Body of pancreas (tissue), 4 donors: Measurements from ENCODE around the gene SIPA1L2. TPM values are rescaled to one million over a fixed set of nuclear protein-coding genes. Genes with fewer than 3 reads are reported as not detected.

Source experiments
- ATAC-seq: fragments of 150-250 bp; one replicate; pipeline ENCODE4 v1.9.1; 2016
- DNase-seq, 4 donors: peaks; one replicate each; pipeline ENCODE4 v3.0.0-alpha.2; 2019
- H3K27ac ChIP-seq, 4 donors: fragments of 200-600 bp; sonication (generic); 1 replicate in 3 of 4; 2 replicates in 1 of 4; pipeline versions ENCODE4 v1.5.1 to v1.6.1; 2016 to 2019; ENCODE audit warnings: mild to moderate bottlenecking in 1 of 4, mixed read lengths in 1 of 4, moderate library complexity in 1 of 4
- H3K27me3 ChIP-seq, 2 donors: fragments of 200-600 bp; sonication (generic); one replicate each; pipeline ENCODE4 v1.6.0; 2016; ENCODE audit warnings: mild to moderate bottlenecking in 1 of 2
- H3K36me3 ChIP-seq, 2 donors: fragments of 200-600 bp; sonication (generic); replicated peaks in 1 of 2; 2 replicates each; pipeline ENCODE4 v1.5.1; 2016; ENCODE audit warnings: low read depth in 2 of 2; ENCODE audit not compliant: insufficient read depth in 1 of 2
- H3K4me1 ChIP-seq: fragments of 200-600 bp; sonication (generic); one replicate; pipeline ENCODE4 v1.6.0; 2016
- H3K4me3 ChIP-seq, 2 donors: fragments of 200-600 bp; sonication (generic); 1 replicate in 1 of 2; 2 replicates in 1 of 2; pipeline ENCODE4 v1.5.1; 2016 to 2019
- H3K9me3 ChIP-seq, 3 donors: fragments of 200-600 bp; sonication (generic); 1 replicate in 2 of 3; 2 replicates in 1 of 3; pipeline ENCODE4 v1.5.1; 2016
- CTCF ChIP-seq, 7 experiments: fragments of 450-650 bp in 4 of 7; fragments of 200-600 bp in 3 of 7; sonication (generic) in 3 of 7; IDR thresholded peaks; one replicate each; pipeline ENCODE4 v1.5.1; 2016 to 2019; ENCODE audit warnings: antibody characterized with exemption in 7 of 7
- POLR2A ChIP-seq, 3 donors: fragments of 450-650 bp; IDR thresholded peaks; one replicate each; pipeline ENCODE4 v1.6.1; 2016; ENCODE audit warnings: antibody characterized with exemption in 3 of 3, mild to moderate bottlenecking in 2 of 3
- WGBS, 2 donors: methylation state at CpG; one replicate each; pipeline ENCODE4 v1.1.5; 2017; 5-methylcytosine and 5-hydroxymethylcytosine counted together
- intact Hi-C: fragments of 100-400 bp; cut with DNase I; formaldehyde crosslinking; loops from one replicate; pipeline ENCODE4 v1.15.1; 2023
- total RNA-seq, 2 donors: library from RNA; depleted of rRNA; stranded (reverse); fragments of >200 nt; gene quantifications; one replicate each; pipeline ENCODE4 v1.1.0, GENCODE V29; 2016

Gene SIPA1L2
- total RNA-seq = 1 to 10 TPM; 5.6 to 8.6 TPM

- intact Hi-C loops = loop anchor here (10.0 kb wide), 2 partner anchors 315 to 395 kb away; no protein-coding TSS in a partner anchor
- Histone ChIP-seq H3K27ac (peak within 1 kb of the TSS; percentile 53 to 85 (median 78)), H3K27me3 (no peaks in the 10 kb centered on the region), H3K9me3 (no peaks in the 10 kb centered on the region), H3K4me3 (peak within 1 kb of the TSS; percentile 60 to 68), H3K4me1 (peaks cover 18% of the 10 kb centered on the region), H3K36me3 (no peaks in the 10 kb centered on the region)
- ATAC-seq (peak; percentile 96), DNase-seq (peak; percentile 92 to 95 (median 94))
- 0 to 1% methylated on average over 8 to 81 of the region's 98 CpGs for WGBS, 2 donors
- TF ChIP-seq CTCF (IDR thresholded peaks at IDR 0.05) = peak in 6 of 7 experiments; percentile 20 to 67 (median 63)
- TF ChIP-seq POLR2A (IDR thresholded peaks at IDR 0.05) = peak; percentile 50 to 65 (median 53)
Observed at GRCh38 chr1:232630047-232630893, at the start of gene SIPA1L2. Gene SIPA1L2, minus strand, starts transcription at chr1:232630133. Its CDS starts 114,794 bp downstream, at chr1:232515339.

- H3K4me3 ChIP-seq = no peak overlapping the region
- TF ChIP-seq CTCF (IDR thresholded peaks at IDR 0.05) (no peak), POLR2A (IDR thresholded peaks at IDR 0.05) (no peak)
- peak overlapping the region in 2 of 4 donors; percentile 3 to 81 for H3K27ac ChIP-seq
- H3K9me3 ChIP-seq = no peaks in the 10 kb centered on the region
- intact Hi-C loops = no loop called here
- WGBS, 2 donors = 57 to 58% methylated on average over 9 of the region's 9 CpGs
- no peaks in the 10 kb centered on the region for H3K36me3 ChIP-seq
- ATAC-seq (peak; percentile 35), DNase-seq (peak in 2 of 4 donors; percentile 45 to 89)
- no peaks in the 10 kb centered on the region for H3K27me3 ChIP-seq
- peaks cover 9% of the 10 kb centered on the region for H3K4me1 ChIP-seq
Observed at GRCh38 chr1:232678185-232678886, 48.4 kb upstream of the SIPA1L2 start.

- DNase-seq = no peak
- no peak for TF ChIP-seq CTCF (IDR thresholded peaks at IDR 0.05)
- H3K9me3 ChIP-seq = no peaks in the 10 kb centered on the region
- H3K4me1 ChIP-seq = no peaks in the 10 kb centered on the region
- no peaks in the 10 kb centered on the region for H3K36me3 ChIP-seq
- H3K27ac ChIP-seq = no peak overlapping the region
- WGBS, 2 donors = 88% methylated on average over 2 of the region's 2 CpGs
- no peak overlapping the region for H3K4me3 ChIP-seq
- no peaks in the 10 kb centered on the region for H3K27me3 ChIP-seq
- intact Hi-C loops = no loop called here
- no peak for ATAC-seq
Observed at GRCh38 chr1:232676307-232676706, 46.4 kb upstream of the SIPA1L2 start.

- Histone ChIP-seq H3K27ac (no peak overlapping the region), H3K27me3 (no peaks in the 10 kb centered on the region), H3K4me3 (no peak overlapping the region), H3K9me3 (no peaks in the 10 kb centered on the region), H3K4me1 (no peaks in the 10 kb centered on the region), H3K36me3 (no peaks in the 10 kb centered on the region)
- no peak for DNase-seq
- TF ChIP-seq CTCF (IDR thresholded peaks at IDR 0.05) = no peak
- no peak for TF ChIP-seq POLR2A (IDR thresholded peaks at IDR 0.05)
- intact Hi-C loops = no loop called here
- 69 to 77% methylated on average over 1 of the region's 1 CpG for WGBS, 2 donors
- ATAC-seq = no peak
Observed at GRCh38 chr1:232675898-232676297, 46.0 kb upstream of the SIPA1L2 start.
